GM21447 (cell line): ENCODE data around the gene DHDDS.
"Not testable (repeated sequence)": the region's sequence is repeated elsewhere in the genome, so short reads cannot be mapped to it uniquely, and the experiment has no call there.

Source experiments
- ATAC-seq: cut with Tn5 transposase; IDR thresholded peaks from one replicate; pipeline ENCODE4 v1.9.1; 2021; ENCODE audit not compliant: unreplicated experiment

Gene DHDDS, protein sequence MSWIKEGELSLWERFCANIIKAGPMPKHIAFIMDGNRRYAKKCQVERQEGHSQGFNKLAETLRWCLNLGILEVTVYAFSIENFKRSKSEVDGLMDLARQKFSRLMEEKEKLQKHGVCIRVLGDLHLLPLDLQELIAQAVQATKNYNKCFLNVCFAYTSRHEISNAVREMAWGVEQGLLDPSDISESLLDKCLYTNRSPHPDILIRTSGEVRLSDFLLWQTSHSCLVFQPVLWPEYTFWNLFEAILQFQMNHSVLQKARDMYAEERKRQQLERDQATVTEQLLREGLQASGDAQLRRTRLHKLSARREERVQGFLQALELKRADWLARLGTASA

DNA sequence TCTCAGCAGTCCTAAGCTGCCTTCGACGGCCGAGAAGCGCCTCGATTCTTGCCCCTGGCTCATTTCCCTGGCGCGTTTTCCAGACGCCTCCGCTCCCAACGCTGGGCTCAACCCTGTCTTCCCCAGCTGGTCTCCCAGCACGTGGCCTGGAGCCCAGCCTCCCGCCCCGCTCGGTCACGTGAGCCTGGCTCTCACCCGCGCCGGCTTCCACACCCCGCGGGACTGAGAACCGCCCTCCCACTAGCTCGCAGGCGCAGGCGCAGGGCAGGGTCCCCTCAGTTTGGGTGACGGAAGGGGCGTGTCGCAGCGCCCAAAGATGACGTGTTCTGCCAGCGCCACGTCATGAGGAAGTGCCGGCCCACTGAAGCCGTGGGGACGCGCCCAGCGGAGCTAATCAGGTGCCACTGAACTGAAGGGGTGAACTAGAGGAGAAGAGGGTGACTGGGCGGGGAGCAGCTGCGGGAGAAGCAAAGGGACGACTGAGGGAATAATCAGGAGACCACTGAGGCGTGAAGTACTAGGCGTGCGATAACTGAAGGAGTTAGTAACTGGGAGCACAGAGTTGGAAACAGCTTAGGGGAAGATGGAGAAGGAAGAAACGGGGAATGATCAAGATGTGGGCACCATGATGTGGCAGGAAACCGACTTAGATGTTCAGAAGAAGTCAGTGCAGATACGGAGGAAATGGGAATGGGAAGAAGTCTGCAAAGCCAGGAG is at the start of gene DHDDS:
Gene DHDDS (plus strand): TSS at position 343 of the 717 bp plus-strand sequence. CDS start 625 bp downstream, outside the sequence.
- peak; percentile 95 for ATAC-seq

DNA sequence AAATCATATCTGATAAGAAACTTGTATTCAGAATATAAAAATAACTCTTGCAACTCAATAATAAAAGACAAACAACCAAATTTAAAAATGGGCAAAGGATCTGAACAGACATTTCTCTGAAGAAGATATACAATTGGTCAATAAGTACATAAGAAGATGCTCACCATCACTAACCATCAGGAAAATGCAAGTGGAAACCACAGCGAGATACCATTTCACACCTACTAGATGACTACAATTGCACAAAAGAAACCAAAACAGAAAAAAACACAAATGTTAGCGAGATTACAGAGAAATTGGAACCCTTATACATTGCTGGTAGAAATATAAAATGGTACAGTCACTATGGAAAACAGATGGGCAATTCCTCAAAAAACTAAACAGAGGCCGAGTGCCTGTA is 48.0 kb upstream of the DHDDS start:
- no peak for ATAC-seq

DNA sequence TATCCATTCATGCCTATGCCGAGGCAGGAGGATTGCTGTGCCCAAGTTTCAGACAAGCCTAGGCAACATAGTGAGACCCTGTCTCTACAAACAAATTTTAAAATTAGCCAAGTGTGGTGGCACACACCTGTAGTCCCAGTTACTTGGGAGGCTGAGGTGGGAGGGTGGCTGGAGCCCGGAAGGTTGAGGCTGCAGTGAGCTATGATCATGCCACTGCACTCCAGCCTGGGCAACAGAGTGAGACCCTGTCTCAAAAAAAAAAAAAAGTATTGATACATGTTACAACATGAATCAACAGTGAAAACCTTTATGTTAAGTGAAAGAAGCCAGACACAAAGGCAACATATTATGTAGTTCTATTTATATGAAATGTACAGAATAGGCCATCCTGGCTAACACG is 47.1 kb upstream of the DHDDS start:
- ATAC-seq, result not testable (repeated sequence)

DNA sequence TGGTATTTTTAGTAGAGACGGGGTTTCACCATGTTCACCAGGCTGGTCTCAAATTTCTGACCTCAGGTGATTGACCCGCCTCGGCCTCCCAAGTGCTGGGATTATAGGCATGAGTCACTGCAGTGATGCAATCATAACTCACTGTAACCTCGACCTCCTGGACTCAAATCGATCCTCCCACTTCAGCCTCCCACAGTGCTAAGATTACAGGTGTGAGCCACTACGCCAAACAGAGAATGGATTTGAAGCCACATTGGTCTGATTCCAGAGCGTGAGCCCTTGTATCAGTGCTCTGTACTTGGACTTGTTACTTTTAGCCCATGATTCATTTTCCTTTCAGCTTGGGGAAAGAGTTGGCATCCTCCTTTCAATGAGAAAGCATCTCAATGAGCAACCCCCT is 44.7 kb upstream of the DHDDS start:
- ATAC-seq, result no peak

DNA sequence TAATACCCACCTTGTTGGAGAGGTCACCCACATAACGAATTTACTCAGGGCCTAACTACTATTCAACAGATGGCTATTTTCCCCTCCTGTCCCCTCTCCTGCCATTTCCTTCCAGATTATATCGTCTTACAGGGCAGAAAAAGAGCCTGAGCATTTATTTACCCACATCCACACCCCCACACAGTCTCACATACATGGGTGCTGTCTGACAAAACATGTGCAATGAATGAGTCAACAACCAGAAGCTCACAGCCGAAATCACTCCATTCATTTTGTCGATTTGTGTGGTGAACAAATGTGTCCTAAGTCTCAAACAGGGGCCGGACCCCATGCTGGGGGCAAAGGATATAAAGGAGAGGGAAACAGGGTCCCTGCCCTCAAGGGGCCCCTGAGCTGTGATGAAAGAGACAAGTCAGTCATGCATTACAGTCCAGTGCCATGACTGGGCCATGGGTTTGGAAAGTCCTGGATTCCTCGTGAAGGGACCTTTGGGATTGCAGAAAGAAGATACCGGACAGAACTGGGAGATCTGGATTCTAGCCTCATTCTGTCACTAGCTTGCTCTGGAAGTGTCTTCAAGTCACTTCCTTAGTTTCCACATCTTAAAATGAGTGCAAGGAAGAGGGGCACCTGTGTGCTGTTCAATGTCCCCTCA is 43.2 kb upstream of the DHDDS start:
- ATAC-seq, result no peak

DNA sequence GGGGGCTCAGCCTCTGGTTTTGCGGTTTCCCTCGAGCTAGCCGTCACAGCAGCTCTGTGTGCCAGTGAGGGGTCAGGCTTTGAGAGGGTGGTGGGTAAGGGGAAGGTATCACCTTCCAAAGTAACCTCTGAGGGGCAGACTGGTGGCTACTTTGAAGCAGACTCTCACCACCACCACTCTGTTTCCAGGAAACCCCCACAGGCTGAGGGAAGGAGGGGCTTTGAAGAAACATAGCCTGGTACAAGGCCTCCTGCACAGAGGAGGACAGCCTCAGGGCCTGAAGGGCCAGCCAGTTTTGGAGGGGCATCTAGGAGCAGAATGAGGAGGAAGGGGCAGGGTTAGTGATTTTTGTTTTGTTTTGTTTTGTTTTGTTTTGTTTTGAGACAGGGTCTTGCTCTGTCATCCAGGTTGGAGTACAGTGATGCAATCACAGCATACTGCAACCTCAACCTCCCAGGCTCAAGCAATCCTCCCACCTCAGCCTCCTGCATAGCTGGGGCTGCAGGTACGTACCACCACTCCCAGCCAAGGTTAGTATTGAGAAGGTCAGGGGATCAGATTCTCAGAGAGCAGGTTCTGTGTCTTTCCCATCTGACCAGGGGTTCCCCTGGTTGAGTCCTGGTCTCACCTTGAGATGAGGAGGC is 42.4 kb upstream of the DHDDS start:
- ATAC-seq, result no peak

DNA sequence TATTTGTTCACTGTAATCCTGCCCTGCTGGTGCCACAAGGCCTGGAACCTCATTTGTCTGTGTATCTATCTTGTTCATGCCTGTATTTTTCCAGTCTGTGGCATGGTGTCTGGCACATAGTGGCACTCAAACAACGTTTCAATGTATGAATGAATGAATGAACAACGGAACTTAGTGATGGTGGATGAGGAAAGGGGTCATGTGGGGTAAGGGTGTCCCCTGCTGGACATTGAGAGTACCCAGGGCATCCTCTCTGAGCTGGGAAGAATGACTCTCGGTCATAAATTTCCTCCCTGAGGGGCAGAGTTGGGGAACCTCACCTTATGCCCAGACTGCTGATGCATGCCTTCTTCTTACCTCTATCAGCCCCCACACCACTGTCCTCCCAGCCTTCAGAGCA is 40.7 kb upstream of the DHDDS start:
- ATAC-seq, result no peak

DNA sequence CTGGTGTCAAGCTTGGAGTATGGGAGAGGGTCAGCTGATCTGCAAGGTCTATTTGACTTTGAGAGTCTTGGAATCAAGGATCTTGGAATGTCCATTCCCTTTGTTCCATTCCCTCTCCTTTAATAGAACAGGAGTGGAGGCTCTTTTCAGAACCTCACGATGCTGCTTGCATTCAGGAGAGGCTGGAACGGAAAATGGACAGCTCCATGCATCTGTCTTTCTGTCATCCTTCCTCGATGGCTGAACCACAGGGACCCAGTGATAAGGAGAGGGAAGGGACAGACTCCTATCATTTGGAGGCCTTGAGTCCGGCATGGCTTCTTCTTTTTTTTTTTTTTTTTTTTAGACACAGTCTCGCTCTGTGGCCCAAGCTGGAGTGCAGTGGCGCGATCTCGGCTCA is 36.4 kb upstream of the DHDDS start:
- no peak for ATAC-seq

DNA sequence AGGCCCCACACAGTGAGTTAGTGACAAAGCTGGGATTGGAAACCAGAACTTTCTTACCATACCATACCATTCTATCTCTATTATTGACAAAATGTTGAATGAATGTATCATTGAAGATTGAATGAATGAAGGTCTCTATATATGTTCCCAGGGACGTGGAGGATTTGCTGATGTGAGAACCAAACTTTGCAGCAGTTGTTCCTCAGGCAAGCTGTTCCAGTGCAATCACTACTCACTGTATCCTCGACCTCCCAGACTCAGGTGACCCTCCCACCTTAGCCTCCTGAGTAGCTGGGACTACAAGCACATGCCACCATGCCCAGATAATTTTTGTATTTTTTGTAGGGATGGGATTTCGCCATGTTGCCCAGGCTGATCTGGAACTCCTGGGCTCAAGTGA is 33.1 kb upstream of the DHDDS start:
- no peak for ATAC-seq

DNA sequence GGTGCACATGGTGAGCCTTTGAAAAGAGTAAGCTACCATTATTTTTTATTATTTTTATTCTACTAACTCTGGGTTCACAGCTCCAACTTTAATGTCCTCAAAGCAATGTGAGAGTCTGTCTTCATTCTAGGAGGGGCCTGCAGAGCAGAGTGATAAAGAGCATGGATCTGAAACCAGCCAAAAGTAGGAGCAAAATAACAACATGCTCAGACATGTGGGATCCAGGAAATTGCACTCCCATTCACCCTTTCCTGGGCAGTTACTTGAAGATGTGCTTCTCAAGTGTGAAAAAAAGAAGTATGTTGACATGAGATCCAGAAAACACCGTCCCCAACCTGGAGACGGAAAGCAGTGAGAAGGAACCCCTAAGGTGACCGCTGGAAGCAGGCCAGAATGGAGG is 30.2 kb upstream of the DHDDS start:
- no peak for ATAC-seq

DNA sequence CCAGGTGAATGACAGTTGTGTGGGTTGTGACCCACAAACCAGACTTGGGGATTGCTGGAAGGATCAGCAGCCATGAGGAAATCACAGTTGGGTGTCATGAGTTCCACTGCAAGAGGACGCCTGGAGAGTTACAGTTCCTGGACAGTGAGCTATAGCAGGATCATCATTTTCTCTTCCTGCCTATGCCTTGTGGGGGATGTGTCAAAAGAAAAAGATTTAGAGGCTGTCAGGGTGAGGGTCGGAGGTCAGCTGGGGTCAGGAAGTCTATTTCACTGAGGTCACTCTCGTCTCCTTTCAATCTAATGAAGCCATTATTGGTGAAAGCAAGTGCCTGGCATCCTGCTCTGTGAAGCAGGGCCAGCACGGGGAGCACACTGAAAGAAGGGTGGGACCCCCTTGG is 28.5 kb upstream of the DHDDS start:
- ATAC-seq, result no peak

DNA sequence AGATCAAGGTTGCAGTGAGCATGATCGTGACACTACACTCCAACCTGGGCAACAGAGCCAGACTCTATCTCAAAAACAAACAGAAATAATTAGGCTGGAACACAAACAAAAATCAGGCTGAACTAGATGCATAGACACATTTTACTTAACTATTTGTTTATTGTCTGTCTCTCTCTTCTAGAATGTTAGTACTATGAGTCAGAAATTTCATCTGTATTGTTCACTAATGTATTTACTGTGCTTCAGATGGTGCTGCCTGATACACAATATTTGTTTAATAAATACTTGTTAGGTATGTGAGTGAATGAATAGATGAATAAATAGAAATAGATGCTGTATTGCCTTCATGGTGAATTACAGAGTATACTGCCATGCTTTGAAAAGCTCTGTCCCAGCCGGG is 27.5 kb upstream of the DHDDS start:
- ATAC-seq, result no peak

DNA sequence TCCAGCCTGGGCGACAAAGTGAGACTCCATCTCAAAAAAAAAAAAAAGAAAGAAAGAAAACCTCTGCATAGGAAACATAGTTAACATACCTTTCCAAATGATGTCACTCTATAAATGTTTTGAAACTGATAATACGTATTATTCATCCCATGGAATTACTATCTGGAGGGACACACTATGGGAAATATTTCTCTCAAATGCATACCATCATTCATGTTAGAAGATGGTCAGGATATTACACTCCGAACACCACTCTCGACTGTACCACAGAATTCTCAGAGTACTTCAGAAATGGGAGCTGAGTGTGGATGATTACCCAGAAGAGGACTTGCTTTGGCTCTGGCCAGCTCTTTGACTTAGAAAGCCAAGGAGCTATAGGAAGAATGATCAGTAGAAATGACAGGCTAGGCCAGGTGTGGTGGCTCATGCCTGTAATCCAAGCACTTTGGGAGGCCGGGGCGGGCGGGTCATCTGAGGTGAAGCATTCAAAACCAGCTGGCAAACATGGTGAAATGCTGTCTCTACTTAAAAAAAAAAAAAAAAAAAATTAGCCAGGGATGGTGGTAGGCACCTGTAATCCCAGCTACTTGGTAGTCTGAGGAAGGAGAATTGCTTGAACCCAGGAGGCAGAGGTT is 26.7 kb upstream of the DHDDS start:
- ATAC-seq, result no peak

DNA sequence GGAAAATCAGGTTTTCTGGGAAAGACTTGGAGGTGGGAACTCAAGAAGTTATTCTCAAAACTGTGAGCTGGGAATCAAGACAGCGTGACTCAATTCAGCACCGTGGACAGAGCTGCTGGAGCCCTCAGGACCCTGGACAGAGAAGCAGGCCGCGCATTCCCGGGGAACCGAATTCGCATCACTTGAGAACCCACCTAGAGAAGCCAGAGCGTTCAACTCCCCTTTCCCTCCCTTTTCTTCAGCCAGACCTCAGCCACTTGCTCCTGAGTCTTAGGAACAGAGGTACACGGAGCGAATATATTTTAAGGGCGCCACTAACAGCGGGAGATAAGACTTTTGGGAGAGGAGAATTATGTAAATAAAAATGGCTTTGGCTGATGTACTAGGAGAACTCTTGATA is 23.5 kb upstream of the DHDDS start:
- no peak for ATAC-seq

DNA sequence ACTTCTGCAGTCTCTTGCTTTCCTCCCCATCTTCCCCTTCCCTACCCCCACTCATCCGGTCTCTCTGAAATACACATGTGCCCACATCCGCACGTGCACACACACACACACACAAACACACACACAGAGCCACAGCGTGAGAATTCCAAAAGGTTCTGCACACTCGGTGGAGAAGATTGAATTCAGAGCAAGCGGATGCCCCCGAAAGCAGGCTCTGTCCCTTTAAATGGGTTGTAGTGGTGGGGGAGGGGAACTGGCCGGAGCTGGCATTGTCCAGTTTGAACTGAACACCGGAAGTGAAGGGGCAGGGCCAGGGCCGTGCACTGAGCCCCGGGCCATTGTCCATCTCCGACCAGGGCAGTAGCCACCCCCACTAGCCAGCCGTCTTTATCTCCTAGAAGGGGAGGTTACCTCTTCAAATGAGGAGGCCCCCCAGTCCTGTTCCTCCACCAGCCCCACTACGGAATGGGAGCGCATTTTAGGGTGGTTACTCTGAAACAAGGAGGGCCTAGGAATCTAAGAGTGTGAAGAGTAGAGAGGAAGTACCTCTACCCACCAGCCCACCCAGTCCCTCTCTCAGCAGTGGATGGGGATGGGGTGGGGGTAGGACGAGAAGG is 22.8 kb upstream of the DHDDS start:
- no peak for ATAC-seq

DNA sequence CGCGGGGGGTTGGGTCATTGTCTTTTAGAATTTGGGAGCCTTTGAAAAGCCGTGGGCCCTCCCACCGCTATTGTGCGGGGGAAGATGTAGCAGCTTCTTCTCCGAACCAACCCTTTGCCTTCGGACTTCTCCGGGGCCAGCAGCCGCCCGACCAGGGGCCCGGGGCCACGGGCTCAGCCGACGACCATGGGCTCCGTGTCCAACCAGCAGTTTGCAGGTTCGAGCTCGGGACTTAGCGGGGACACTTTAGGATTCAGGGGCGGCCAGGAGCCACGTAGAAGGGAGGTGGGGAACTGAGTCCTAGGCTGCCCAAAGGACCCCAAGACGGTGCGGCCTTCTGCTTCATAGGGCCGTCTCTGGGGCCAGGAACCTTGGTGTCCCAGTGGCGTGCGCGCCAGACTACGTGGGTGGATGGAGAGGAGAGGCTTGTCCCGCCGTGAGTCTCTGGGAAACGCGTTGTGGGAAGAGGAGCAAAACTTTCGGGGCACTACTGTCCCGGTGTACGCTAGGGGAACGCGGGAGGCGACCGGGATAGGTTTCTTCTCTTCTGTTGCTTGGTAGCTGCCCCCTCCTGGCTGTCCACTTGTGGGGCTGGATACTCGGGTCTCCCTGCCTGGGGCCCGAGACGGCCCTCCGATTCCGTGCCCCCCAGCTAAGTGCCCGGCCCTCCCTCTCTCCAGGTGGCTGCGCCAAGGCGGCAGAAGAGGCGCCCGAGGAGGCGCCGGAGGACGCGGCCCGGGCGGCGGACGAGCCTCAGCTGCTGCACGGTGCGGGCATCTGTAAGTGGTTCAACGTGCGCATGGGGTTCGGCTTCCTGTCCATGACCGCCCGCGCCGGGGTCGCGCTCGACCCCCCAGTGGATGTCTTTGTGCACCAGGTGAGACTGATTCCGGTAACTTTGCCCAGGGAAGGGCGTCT is 21.2 kb upstream of the DHDDS start, which contains the start of gene LIN28A:
Gene LIN28A (plus strand): TSS at position 112 of the 918 bp plus-strand sequence. CDS start 75 bp downstream, at position 187.
- no peak for ATAC-seq

DNA sequence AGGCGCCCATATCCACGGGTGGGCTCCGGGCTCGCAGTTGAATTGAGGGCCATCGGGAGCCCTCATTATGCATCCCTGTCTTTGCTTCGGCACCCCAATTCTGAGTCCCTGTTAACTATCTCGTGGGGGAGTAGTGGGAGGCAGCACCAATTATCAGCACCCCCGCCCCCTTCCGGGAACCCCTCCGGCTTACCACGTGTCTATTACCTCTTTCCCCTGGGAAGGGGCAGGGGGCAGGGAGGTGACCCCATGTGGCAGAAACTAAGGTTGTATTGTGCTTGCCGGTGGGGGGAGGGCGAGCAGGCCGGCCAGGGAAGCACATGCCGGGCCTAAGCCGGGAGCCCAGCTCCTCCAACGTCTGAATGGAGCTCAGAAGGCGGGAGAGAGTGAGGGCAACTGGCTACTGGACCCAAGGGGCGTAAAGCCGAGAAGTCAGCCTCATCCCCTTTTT is 20.5 kb upstream of the DHDDS start:
- ATAC-seq, result no peak

DNA sequence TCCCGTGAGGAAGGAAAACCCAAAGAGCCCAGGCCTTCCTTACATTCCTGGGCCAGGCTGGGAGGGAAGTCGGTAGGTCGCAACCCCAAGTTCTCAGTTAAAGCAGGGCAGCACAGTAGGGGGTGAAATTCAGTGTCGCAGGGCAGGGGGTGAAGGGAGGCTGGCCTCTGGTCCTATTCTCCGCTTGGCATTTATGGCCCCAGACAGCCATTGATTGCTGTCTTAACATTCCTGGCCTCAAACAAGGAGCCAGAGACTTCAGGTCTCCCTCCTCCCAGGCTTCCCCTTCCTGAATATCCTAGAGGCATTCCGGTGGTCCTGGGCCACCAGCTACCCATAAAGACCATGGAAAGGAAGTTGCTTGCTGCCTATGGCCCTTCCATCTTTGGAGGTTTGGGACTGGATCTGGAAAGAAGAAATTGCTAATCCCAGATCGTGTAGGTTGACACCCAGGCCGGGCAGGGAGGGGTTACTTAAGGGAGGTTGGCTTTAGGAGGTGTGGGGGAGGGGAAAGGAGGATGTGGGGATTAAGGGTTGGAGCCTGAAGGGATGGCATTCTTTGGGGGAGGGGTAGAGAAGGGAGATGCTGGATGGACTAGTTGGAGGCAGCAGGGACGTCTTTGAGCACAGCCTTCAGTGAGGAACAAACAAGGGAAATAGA is 19.8 kb upstream of the DHDDS start:
- no peak for ATAC-seq

DNA sequence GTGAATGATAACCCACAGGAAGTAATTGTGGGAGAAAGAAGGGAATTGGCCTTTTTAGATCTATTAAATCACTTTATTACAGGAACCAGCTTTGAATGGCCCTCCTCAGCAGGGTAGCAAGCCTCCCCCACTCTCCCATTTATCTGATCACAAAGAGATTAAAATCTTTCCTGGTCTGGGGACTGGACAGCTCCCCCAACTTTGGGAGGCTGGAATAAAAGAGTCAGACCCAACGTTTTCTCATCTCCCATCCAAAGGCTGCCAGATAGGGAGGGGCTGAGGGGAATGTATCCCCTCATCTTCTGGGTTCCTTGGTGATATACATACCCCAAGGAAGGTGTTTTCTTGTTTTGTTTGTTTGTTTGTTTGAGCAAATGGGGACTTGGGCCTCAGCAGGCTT is 19.1 kb upstream of the DHDDS start:
- ATAC-seq, result no peak
